Activated naive CD8-positive, alpha-beta T cell treated with anti-CD3 and anti-CD28 coated beads, Interleukin-2, amount 50 U/mL, for 16 hours (primary cell): Measurements from ENCODE around the gene PANK1.

ENCODE experiments used
- DNase-seq: peaks from one replicate; pipeline ENCODE4 v3.0.0-alpha.2; 2020; ENCODE audit warnings: low read depth, low spot score

PANK1 gene

GRCh38 chr10:89644967-89645741 is at the start of gene PANK1:
TSS of gene PANK1 (minus strand) at chr10:89645242. CDS start at chr10:89644891, 351 bp downstream.
- DNase-seq: peak; percentile 22

GRCh38 chr10:89693176-89693575 is 48.1 kb upstream of the PANK1 start:
- DNase-seq: no peak

GRCh38 chr10:89692416-89692815 is 47.4 kb upstream of the PANK1 start:
- DNase-seq: no peak

- no peak for DNase-seq
Measured at GRCh38 chr10:89690027-89690426, 45.0 kb upstream of the PANK1 start.

GRCh38 chr10:89685936-89686335 is 40.9 kb upstream of the PANK1 start:
- no peak for DNase-seq

GRCh38 chr10:89684604-89685003 is 39.6 kb upstream of the PANK1 start:
- no peak for DNase-seq

- no peak for DNase-seq
Measured at GRCh38 chr10:89683883-89684282, 38.8 kb upstream of the PANK1 start.

- no peak for DNase-seq
Measured at GRCh38 chr10:89679986-89680385, 34.9 kb upstream of the PANK1 start.

- no peak for DNase-seq
Measured at GRCh38 chr10:89677341-89677740, 32.3 kb upstream of the PANK1 start.

GRCh38 chr10:89670926-89671325 is 25.9 kb upstream of the PANK1 start:
- DNase-seq: no peak

GRCh38 chr10:89669985-89670384 is 24.9 kb upstream of the PANK1 start:
- no peak for DNase-seq

GRCh38 chr10:89668386-89669071 is 23.5 kb upstream of the PANK1 start:
- DNase-seq: no peak

GRCh38 chr10:89666138-89666537 is 21.1 kb upstream of the PANK1 start:
- DNase-seq: no peak

- no peak for DNase-seq
Measured at GRCh38 chr10:89665302-89665701, 20.3 kb upstream of the PANK1 start.

- DNase-seq: no peak
Measured at GRCh38 chr10:89664203-89664602, 19.2 kb upstream of the PANK1 start.

- DNase-seq: no peak
Measured at GRCh38 chr10:89663144-89663543, 18.1 kb upstream of the PANK1 start.

GRCh38 chr10:89662596-89662995 is 17.6 kb upstream of the PANK1 start:
- no peak for DNase-seq

- no peak for DNase-seq
Measured at GRCh38 chr10:89659143-89660131, 14.4 kb upstream of the PANK1 start.

- DNase-seq: no peak
Measured at GRCh38 chr10:89657302-89657701, 12.3 kb upstream of the PANK1 start.

- DNase-seq: no peak
Measured at GRCh38 chr10:89655722-89656121, 10.7 kb upstream of the PANK1 start.

GRCh38 chr10:89653410-89653869 is 8.4 kb upstream of the PANK1 start:
- DNase-seq: no peak
